ENCODE results near the gene UBAP1L.

UBAP1L gene

GRCh38 chr15:65052956-65053355 is 62.0 kb downstream of the UBAP1L start:
- Histone ChIP-seq H2BK120ac (ENCODE audit: low read depth, low read length) (no peak overlapping the region), H3K9ac (ENCODE audit: low read length) (no peak overlapping the region), H3K9me3 (ENCODE audit: control insufficient read depth, low read length) (no peaks in the 10 kb centered on the region), H3K4me2 (ENCODE audit: low read length, poor library complexity, severe bottlenecking) (no peak overlapping the region), H2BK5ac (ENCODE audit: low read depth, low read length, poor library complexity, severe bottlenecking) (no peak overlapping the region), H3K79me1 (replicated peaks; ENCODE audit: low read length, poor library complexity, severe bottlenecking) (no peaks in the 10 kb centered on the region), H4K91ac (ENCODE audit: low read length) (no peak overlapping the region), H2AFZ (ENCODE audit: low read depth, low read length) (no peak overlapping the region), H3K18ac (ENCODE audit: low read depth in 1 of 2, low read length in 2 of 2) (no peak overlapping the region), H3K36me3 (ENCODE audit: control insufficient read depth in 1 of 2, insufficient read depth in 2 of 2, low read depth in 1 of 2, low read length in 2 of 2) (no peaks in the 10 kb centered on the region), H3K4me3 (ENCODE audit: insufficient read depth in 1 of 2, low read depth in 1 of 2, low read length in 2 of 2) (no peak overlapping the region), H2BK15ac (ENCODE audit: low read depth, poor library complexity, severe bottlenecking) (peak overlapping the region; percentile 9), H3K27me3 (ENCODE audit: control insufficient read depth in 1 of 2, insufficient read depth in 1 of 2, low read length in 2 of 2) (peaks cover 15 to 25% of the 10 kb centered on the region in 2 experiments), H3K27ac (ENCODE audit: low read length, poor library complexity, severe bottlenecking) (no peak overlapping the region), H3K14ac (ENCODE audit: low read length in 2 of 2) (no peak overlapping the region), H3K4me1 (ENCODE audit: control insufficient read depth, insufficient read depth, low read depth, low read length) (peaks cover 34% of the 10 kb centered on the region), H4K8ac (ENCODE audit: low read length) (no peak overlapping the region), H3K4ac (ENCODE audit: low read depth in 1 of 2, low read length in 2 of 2) (no peak overlapping the region), H2AK5ac (ENCODE audit: low read length, severe bottlenecking) (no peak overlapping the region), H2BK12ac (ENCODE audit: low read length in 2 of 2) (no peak overlapping the region), H3K23ac (ENCODE audit: low read length in 2 of 2) (no peak overlapping the region)
- DNase-seq: no peak
- WGBS: 93% methylated on average over 1 of the region's 2 CpGs

GRCh38 chr15:65051266-65051665 is 63.7 kb downstream of the UBAP1L start:
- no peak overlapping the region for H3K27ac ChIP-seq (ENCODE audit: low read length, poor library complexity, severe bottlenecking)
- H2BK15ac ChIP-seq (ENCODE audit: low read depth, poor library complexity, severe bottlenecking): no peak overlapping the region
- no peak overlapping the region for H2BK120ac ChIP-seq (ENCODE audit: low read depth, low read length)
- H3K4me3 ChIP-seq (ENCODE audit: insufficient read depth in 1 of 2, low read depth in 1 of 2, low read length in 2 of 2): no peak overlapping the region
- H3K4ac ChIP-seq (ENCODE audit: low read depth in 1 of 2, low read length in 2 of 2): no peak overlapping the region
- no peak overlapping the region for H2BK12ac ChIP-seq (ENCODE audit: low read length in 2 of 2)
- no peaks in the 10 kb centered on the region for H3K79me1 ChIP-seq (replicated peaks; ENCODE audit: low read length, poor library complexity, severe bottlenecking)
- no peak overlapping the region for H3K9ac ChIP-seq (ENCODE audit: low read length)
- no peak overlapping the region for H3K23ac ChIP-seq (ENCODE audit: low read length in 2 of 2)
- no peak overlapping the region for H2AFZ ChIP-seq (ENCODE audit: low read depth, low read length)
- no peak for DNase-seq
- no peak overlapping the region for H4K8ac ChIP-seq (ENCODE audit: low read length)
- no peak overlapping the region for H3K14ac ChIP-seq (ENCODE audit: low read length in 2 of 2)
- H4K91ac ChIP-seq (ENCODE audit: low read length): no peak overlapping the region
- no peak overlapping the region for H2BK5ac ChIP-seq (ENCODE audit: low read depth, low read length, poor library complexity, severe bottlenecking)
- WGBS: 100% methylated on average over 2 of the region's 2 CpGs
- peaks cover 14 to 15% of the 10 kb centered on the region in 2 experiments for H3K27me3 ChIP-seq (ENCODE audit: control insufficient read depth in 1 of 2, insufficient read depth in 1 of 2, low read length in 2 of 2)
- no peaks in the 10 kb centered on the region for H3K36me3 ChIP-seq (ENCODE audit: control insufficient read depth in 1 of 2, insufficient read depth in 2 of 2, low read depth in 1 of 2, low read length in 2 of 2)
- H3K18ac ChIP-seq (ENCODE audit: low read depth in 1 of 2, low read length in 2 of 2): no peak overlapping the region
- no peak overlapping the region for H2AK5ac ChIP-seq (ENCODE audit: low read length, severe bottlenecking)
- H3K4me2 ChIP-seq (ENCODE audit: low read length, poor library complexity, severe bottlenecking): no peak overlapping the region
- peaks cover 23% of the 10 kb centered on the region for H3K4me1 ChIP-seq (ENCODE audit: control insufficient read depth, insufficient read depth, low read depth, low read length)
- no peaks in the 10 kb centered on the region for H3K9me3 ChIP-seq (ENCODE audit: control insufficient read depth, low read length)

- Histone ChIP-seq H4K8ac (ENCODE audit: low read length) (no peak overlapping the region), H2BK15ac (ENCODE audit: low read depth, poor library complexity, severe bottlenecking) (no peak overlapping the region), H2BK120ac (ENCODE audit: low read depth, low read length) (no peak overlapping the region), H3K79me1 (replicated peaks; ENCODE audit: low read length, poor library complexity, severe bottlenecking) (no peaks in the 10 kb centered on the region), H3K9ac (ENCODE audit: low read length) (no peak overlapping the region), H3K4me2 (ENCODE audit: low read length, poor library complexity, severe bottlenecking) (no peak overlapping the region), H3K36me3 (ENCODE audit: control insufficient read depth in 1 of 2, insufficient read depth in 2 of 2, low read depth in 1 of 2, low read length in 2 of 2) (no peaks in the 10 kb centered on the region), H3K4me3 (ENCODE audit: insufficient read depth in 1 of 2, low read depth in 1 of 2, low read length in 2 of 2) (no peak overlapping the region), H3K18ac (ENCODE audit: low read depth in 1 of 2, low read length in 2 of 2) (no peak overlapping the region), H3K4ac (ENCODE audit: low read depth in 1 of 2, low read length in 2 of 2) (no peak overlapping the region), H3K27me3 (ENCODE audit: control insufficient read depth in 1 of 2, insufficient read depth in 1 of 2, low read length in 2 of 2) (peaks cover 11 to 15% of the 10 kb centered on the region in 2 experiments), H2BK5ac (ENCODE audit: low read depth, low read length, poor library complexity, severe bottlenecking) (no peak overlapping the region), H3K27ac (ENCODE audit: low read length, poor library complexity, severe bottlenecking) (no peak overlapping the region), H3K4me1 (ENCODE audit: control insufficient read depth, insufficient read depth, low read depth, low read length) (peaks cover 17% of the 10 kb centered on the region), H2AK5ac (ENCODE audit: low read length, severe bottlenecking) (no peak overlapping the region), H2AFZ (ENCODE audit: low read depth, low read length) (no peak overlapping the region), H4K91ac (ENCODE audit: low read length) (no peak overlapping the region), H3K14ac (ENCODE audit: low read length in 2 of 2) (no peak overlapping the region), H3K9me3 (ENCODE audit: control insufficient read depth, low read length) (no peaks in the 10 kb centered on the region), H2BK12ac (ENCODE audit: low read length in 2 of 2) (no peak overlapping the region), H3K23ac (ENCODE audit: low read length in 2 of 2) (no peak overlapping the region)
- no peak for DNase-seq
- WGBS: 38% methylated on average over 3 of the region's 4 CpGs
Measured at GRCh38 chr15:65050270-65050669, 64.7 kb downstream of the UBAP1L start.

- DNase-seq: peak; percentile 88
- Histone ChIP-seq H4K91ac (ENCODE audit: low read length) (no peak overlapping the region), H3K79me1 (replicated peaks; ENCODE audit: low read length, poor library complexity, severe bottlenecking) (no peaks in the 10 kb centered on the region), H2BK5ac (ENCODE audit: low read depth, low read length, poor library complexity, severe bottlenecking) (no peak overlapping the region), H3K36me3 (ENCODE audit: control insufficient read depth in 1 of 2, insufficient read depth in 2 of 2, low read depth in 1 of 2, low read length in 2 of 2) (no peaks in the 10 kb centered on the region), H3K4me3 (ENCODE audit: insufficient read depth in 1 of 2, low read depth in 1 of 2, low read length in 2 of 2) (peak overlapping the region in 1 of 2 experiments; percentile 75), H3K23ac (ENCODE audit: low read length in 2 of 2) (no peak overlapping the region), H3K4me2 (ENCODE audit: low read length, poor library complexity, severe bottlenecking) (peak overlapping the region; percentile 55), H2BK120ac (ENCODE audit: low read depth, low read length) (no peak overlapping the region), H3K4me1 (ENCODE audit: control insufficient read depth, insufficient read depth, low read depth, low read length) (peaks cover 16% of the 10 kb centered on the region), H3K18ac (ENCODE audit: low read depth in 1 of 2, low read length in 2 of 2) (no peak overlapping the region), H3K9ac (ENCODE audit: low read length) (peak overlapping the region; percentile 45), H3K27ac (ENCODE audit: low read length, poor library complexity, severe bottlenecking) (no peak overlapping the region), H3K27me3 (ENCODE audit: control insufficient read depth in 1 of 2, insufficient read depth in 1 of 2, low read length in 2 of 2) (peaks cover 11 to 15% of the 10 kb centered on the region in 2 experiments), H3K14ac (ENCODE audit: low read length in 2 of 2) (no peak overlapping the region), H4K8ac (ENCODE audit: low read length) (no peak overlapping the region), H2AFZ (ENCODE audit: low read depth, low read length) (no peak overlapping the region), H3K9me3 (ENCODE audit: control insufficient read depth, low read length) (no peaks in the 10 kb centered on the region), H2AK5ac (ENCODE audit: low read length, severe bottlenecking) (no peak overlapping the region), H3K4ac (ENCODE audit: low read depth in 1 of 2, low read length in 2 of 2) (no peak overlapping the region), H2BK15ac (ENCODE audit: low read depth, poor library complexity, severe bottlenecking) (no peak overlapping the region), H2BK12ac (ENCODE audit: low read length in 2 of 2) (no peak overlapping the region)
- WGBS: 23% methylated on average over 19 of the region's 19 CpGs
Measured at GRCh38 chr15:65049418-65049840, 65.6 kb downstream of the UBAP1L start.
